GM20000 (cell line): Measurements from ENCODE around the gene KRTAP2-3.
"Not testable (repeated sequence)": the region's sequence is repeated elsewhere in the genome, so short reads cannot be mapped to it uniquely, and the experiment has no call there.

Experiments used
- DNase-seq: peaks from one replicate; pipeline ENCODE4 v3.0.0; 2012; ENCODE audit warnings: low spot score
- TF ChIP-seq, protein P1 (sequence below): IDR thresholded peaks from 2 replicates; pipeline ENCODE4 v1.5.1; 2012; ENCODE audit warnings: mild to moderate bottlenecking, control low read depth; ENCODE audit errors: extremely low read depth, missing control alignments

Gene KRTAP2-3

DNA sequence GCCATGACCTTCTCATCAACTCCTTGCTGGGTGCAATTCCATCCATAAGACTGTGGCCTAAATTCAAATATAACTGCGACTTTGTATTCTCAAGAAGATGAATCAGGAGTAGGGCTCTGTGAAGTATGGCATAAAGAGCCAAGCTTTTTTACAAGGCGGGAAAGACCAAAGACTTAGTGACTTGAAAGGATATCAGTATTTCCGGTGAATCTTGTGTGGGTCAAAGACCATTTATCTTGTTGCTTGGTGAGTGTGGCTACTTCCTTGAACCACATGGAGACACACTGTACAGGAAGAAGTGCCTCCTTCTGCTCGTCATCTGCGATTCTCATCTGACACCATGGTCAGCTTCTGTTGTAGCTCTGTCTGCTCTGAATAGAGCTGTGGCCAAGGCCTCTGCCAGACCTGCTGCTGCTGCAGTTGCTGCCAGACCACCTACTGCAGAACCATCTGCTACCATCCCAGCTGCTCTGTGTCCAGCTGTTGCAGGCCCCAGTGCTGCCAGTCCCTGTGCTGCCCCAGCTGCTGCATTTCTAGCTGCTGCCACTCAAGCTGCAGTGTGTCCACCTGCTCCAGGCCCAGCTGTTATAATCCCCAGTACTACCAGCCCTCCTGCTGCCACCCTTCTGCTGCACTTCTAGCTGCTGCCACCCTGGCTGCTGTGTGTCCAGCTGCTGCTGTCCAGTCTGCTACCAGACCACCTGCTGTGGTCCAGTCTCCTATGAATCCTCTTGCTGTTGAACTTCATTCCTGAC is 11.9 kb upstream of the KRTAP2-3 start:
- TF ChIP-seq, protein P1, sequence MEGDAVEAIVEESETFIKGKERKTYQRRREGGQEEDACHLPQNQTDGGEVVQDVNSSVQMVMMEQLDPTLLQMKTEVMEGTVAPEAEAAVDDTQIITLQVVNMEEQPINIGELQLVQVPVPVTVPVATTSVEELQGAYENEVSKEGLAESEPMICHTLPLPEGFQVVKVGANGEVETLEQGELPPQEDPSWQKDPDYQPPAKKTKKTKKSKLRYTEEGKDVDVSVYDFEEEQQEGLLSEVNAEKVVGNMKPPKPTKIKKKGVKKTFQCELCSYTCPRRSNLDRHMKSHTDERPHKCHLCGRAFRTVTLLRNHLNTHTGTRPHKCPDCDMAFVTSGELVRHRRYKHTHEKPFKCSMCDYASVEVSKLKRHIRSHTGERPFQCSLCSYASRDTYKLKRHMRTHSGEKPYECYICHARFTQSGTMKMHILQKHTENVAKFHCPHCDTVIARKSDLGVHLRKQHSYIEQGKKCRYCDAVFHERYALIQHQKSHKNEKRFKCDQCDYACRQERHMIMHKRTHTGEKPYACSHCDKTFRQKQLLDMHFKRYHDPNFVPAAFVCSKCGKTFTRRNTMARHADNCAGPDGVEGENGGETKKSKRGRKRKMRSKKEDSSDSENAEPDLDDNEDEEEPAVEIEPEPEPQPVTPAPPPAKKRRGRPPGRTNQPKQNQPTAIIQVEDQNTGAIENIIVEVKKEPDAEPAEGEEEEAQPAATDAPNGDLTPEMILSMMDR = no peak
- DNase-seq = no peak

DNA sequence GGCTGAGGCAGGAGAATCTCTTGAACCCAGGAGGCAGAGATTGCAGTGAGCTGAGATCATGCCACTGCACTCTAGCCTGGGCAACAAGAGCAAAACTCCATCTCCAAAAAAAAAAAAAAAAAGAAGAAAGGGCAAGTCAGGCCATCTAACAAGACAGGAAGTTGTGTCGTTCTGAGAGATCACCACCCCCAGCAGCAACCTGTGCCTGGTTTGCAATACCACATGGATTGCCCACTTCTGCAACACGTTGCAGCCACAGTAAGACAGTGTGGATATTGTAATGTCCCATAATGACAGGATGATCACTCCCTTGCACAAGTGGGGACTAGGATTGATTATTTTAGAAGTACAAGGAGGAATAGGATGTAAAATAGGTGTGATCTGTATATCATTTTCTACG is 9.1 kb upstream of the KRTAP2-3 start:
- TF ChIP-seq, protein P1 = no peak
- DNase-seq = no peak

DNA sequence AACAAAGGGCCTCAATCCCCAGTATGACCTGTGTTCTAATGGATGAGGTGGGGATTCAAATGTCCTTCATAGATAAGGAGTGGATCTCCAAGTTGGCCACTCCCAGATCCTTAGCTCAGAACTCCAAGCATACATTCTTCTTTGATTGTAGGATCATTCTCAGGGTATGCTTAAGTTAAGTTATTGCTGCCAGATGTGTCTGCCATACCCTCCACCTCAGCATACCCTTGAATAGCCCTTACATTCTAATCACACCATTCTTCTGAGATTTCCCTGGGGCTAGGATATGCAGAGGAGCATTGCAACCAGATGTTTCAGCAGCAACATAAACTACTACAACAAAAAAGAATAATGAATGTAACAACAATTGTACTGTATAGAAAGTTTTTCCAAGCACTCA is 7.4 kb upstream of the KRTAP2-3 start:
- TF ChIP-seq, protein P1 = no peak
- DNase-seq = no peak

DNA sequence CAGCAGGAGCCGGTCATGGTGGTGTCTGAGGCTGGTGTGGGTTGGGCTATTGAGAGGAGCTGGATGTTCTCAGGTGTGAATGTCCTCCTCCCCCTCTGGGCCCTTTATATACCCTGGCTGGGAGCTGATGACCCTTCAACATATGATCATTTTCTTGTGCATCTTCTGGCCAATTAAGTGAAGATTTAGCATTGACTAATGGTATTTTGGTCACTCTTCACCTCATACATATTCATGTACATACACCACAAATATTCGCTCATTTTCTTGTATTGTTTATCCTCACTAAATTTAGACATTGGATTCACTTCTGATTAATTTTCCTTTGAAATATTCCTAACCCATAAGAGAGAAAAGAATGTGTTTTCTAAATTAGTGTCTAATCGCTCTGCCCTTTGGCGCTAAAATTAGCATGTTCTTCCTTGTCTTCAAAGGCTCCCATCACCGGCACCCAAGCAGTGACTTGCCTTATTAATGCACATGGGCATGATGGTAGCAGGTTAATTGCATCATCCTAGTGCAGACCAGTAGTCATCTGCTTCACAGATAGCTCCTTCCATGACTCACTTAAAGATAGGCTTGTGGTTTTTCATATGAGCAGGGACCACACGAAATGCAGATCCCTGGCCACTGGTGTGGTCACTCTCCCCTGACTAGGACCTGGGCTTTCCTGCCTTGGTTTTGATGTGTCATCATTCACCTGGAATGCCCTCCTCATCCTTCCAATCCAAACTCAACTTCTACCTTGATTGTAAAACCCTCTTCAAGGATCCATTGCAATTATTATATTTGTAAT is 6.1 kb upstream of the KRTAP2-3 start, which contains the start of gene KRTAP2-4:
Gene KRTAP2-4, minus strand, starts transcription at position 51 of the 796 bp plus-strand sequence. Its CDS starts 34 bp downstream, at position 17.
- TF ChIP-seq, protein P1 = no peak

DNA sequence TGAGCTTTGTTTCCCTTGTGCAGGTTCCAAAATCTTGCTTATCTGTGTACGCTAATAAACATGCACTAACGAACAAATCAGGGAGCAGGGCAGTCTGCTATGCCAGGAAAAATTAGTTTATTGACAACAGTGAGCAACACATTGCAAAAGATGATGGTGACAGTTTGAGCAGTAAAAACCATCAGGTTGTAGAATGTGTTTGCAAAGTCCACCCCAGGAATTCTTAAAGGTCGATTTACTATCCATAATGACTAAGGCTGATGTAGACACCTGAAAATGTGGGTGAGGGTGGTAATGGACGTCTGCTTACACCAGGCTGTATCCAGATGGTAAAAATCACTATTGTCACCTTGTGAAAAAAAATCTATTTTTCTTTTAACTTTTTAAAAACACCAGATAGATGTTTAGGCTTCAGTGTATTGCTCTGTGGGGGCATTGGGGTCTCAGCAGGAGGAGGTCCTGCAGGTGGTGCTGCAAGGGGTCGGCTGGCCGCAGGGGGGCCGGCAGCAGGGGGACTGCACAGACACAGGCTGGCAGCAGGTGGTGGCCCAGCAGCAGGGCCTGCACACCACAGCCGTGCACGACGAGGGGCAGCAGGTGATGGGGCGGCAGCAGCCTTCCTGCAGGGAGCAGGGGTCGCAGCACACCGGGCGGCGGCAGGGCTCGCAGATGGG is 5.2 kb upstream of the KRTAP2-3 start:
- DNase-seq = not testable (repeated sequence)

More for the DNA sequence above, 6.1 kb upstream of the KRTAP2-3 start, which contains the start of gene KRTAP2-4:
- DNase-seq = no peak

DNA sequence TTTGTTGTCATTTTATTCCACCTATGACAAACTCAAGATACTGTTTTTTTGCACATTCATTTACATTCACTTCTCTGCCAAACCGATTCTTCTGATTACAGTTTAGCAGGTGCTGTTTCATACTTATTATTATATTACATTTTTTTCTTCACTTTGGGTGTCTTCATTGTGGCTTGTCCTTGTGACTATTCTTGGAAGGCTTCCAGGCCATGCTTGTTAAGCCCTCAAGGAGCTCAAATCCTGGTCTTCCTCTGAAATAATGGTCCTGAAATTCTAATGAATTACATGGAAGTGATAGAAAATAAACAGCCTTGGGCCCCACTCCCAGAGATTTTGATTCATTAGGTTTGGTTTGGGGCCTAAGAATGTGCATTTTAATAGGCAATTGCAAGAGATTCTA is 4.4 kb upstream of the KRTAP2-3 start:
- DNase-seq = no peak
- TF ChIP-seq, protein P1 = no peak

DNA sequence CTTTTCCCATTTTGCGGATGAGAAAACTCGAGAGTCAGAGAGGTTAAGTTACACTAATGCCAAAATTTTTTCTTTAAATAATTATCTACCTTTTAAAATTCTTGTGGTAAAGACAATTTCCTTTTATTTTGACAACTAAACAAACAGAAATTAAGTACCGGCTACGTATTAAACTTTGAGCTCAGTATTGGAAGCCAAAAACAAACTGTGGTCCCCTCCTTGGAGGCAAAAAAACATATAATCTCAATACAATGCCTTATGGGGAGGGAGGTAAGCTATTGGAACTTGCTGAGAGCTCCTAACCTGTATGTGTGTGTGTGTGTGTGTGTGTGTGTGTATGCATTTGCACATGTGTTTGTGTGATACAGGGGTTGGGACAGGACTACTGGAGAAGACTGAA is 3.5 kb upstream of the KRTAP2-3 start:
- DNase-seq = no peak
- TF ChIP-seq, protein P1 = no peak
